CD4-positive, alpha-beta T cell treated with Interleukin-21 for 1 hour (primary cell): ENCODE measurements around the gene CHRNE.

Experiments
- DNase-seq: peaks from one replicate; pipeline ENCODE4 v3.0.0-alpha.2; 2020

Gene CHRNE

DNA sequence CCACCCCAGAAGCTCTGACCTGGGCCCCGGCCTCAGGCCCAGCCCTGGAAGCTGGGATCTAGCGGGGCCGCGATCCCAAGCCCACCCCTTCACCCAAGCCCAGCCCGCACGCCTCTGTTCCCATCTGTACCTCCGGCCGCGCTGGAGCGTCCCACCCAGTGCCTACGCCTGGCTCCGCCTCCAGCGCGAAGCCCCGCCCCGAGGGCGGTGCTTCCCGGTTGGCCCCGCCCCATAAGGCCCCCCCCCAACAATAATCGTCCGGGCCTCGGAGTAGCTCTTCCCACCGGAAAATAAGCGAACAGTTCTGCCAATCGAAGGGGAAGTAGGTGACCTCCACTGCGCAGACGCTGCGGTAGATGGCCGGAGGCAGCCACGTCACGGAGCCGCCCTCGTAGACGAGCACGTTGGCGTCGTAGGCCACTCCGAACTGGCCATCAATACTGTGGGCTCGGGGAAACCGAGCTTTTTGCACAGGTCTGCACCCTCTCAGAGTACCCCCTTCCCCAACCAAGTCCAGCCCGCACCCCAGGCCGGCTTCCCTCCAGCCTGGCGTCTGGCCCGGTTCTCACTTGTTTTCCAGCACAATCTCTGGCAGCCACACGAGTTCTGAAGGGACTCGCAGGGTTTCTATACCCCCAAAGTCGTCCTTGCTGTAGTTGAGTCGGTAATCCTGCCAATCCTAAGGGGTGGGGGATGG, 1.1 kb downstream of the CHRNE start:
- peak; percentile 46 for DNase-seq

DNA sequence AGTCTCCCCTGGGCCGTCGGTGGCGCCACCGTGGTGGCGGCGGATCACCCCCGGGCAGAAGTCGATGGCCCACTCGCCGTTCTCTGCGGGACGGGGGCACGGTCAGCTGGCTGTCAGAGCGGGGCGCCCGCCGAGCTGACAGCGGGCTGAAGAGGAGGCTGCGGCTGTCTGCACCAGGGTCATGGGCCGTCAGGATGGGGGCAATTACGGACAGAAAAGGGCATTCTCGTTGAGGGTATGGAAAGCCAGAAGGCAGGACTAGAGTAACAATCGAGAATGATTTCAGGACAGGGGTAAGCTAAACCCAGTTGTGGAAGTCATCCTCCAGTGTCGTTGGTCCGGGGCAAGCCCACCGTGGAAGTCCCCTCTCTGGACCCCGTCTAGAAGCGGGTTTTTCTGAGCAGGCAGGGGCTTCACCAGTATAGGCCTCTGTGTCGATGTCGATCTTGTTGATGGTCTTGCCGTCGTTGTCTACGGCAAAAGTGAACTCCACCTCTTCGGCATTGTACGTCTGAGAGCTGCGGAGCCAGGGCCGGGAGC, 1.7 kb downstream of the CHRNE start:
- no peak for DNase-seq

DNA sequence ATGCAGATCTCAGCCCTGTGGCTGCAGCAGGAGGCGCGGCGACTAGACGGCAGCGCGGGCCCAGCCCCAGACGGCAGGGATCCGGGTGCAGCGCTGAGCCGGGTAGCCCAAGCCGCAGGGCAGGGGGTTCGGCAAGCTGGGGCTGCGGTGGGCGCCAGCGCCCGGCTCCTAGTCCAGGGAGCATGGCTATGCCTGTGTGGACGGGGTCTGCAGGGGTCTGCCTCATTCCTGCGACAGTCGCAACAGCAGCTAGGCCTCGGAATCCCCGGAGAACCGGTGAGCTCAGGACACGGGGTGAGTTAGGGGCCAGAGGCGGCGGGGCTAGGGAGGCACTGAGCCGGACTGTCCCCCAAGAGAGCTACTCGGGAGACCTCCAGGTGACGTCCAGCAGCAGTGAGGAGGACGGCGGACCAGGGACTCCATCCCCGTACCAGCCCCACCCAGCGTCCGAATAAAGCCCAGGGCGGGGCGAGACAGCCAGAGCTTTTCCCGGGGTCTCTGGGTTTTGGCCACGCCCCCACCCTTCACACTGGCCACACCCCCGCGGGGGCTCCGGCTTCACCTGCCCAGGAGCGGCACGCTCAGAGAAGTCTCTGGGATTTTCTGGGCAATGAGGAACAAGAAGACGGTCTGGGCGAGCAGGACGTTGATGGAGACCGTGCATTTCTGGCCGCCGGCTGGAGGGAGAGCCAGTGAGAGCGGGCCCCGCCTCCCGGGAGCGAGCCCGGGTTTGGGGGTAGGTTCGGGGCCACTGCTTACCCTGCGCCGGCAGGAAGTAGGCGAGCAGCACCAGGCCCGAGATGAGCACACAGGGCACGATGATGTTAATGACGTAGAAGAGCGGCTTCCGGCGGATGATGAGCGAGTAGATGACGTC, 2.4 kb downstream of the CHRNE start:
- DNase-seq: peak; percentile 82

DNA sequence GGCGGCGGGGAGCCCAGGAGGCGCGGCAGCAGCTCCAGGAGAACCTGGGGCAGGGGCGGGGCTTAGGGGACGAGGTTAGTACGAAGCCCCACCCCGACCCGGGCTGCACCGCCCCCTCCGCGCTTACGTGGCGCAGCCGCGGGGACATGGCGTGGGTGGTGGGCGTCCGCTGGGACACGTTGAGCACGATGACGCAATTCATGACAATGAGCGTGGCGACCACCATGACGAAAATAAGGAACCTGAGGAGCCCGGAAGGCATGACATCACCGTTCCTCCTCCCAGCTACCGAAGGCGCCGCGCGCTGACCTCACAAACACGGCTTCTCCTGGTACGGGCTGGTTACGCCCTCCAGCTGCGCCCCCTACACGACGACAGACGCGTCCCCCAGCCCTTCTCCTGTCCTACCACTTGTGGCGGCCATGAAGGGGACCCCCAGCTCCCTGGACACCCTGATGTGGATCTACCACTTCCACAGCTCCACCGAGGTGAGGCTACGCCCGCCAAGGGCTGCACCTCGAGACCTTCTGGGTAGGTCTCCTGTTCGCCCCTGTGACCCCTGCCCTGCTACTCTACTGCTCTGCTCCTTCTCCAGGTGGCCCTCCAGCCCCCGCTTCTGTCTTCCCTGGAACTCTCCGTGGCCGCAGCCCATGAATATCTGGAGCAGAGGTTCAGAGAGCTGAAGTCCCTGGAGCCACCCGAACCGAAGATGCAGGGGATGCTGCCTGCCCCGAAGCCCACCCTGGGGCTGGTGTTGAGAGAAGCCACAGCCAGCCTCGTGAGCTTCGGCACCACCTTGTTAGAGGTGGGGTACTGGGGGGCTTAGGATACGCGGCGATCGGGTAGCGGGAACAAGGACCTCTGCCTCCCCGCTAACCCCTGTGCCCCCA, 3.3 kb downstream of the CHRNE start, which contains the start of gene C17orf107:
TSS of gene C17orf107 (plus strand) at position 196 of the 890 bp plus-strand sequence. CDS start at position 423, 227 bp downstream.
- DNase-seq: peak; percentile 94

DNA sequence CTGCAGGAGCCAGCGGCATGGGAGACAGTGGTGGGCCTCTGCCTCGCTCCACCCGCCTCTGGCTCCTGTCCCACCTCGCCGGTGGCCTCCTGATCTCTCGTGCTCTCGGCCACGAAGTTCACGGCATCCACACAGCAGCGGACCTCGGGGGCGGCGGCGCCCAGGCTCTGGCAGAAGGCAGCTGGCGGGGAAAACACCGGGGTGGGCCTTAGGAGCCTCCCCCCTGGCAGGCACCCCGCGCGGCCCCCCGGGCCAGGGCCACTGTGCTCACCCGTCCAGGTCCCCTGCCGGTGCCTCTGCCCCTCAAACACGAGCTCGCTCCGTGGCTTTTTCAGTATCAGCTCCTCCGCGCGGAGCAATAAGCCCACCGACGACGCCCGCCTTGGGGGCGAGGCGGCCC, 4.0 kb downstream of the CHRNE start:
- no peak for DNase-seq

DNA sequence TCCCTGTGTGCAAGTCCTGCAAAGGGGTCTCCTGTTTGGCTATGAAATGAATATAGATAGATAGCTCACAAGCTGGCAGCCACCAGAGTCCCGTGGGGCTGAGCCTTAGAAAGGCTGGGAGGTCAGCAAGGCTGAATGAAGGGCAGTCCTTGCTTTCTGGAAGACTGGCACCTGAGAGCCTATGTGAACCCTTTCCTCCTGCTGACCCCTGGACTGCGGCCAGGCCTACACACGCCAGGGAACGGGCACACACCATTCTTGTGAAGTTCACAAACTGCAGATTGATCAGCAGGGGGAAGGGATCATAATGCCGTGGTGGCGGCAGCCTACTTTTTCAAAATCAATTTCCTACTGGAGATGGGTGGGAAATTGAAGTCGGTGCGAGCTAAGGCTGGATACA, 4.5 kb downstream of the CHRNE start:
- DNase-seq: no peak

DNA sequence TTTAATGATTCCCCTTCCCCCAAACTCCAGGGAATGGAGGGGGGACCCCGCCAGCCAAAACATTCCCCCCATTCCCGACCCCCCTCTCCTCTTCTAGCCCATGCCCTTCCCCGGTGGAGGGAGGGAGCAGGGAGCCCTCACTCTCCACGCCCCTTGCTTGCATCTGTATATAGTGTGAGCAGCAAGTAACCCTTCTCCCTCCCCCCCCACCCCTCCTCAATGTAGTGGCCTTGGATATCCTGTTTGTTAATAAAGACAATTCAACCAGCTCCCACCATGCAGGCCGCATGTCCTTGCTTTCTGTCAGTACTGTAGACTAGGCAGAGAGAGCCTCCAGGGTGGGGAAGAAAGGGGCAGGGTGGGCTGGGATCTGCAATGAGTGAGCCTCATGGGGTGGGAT, 5.1 kb downstream of the CHRNE start:
- no peak for DNase-seq

DNA sequence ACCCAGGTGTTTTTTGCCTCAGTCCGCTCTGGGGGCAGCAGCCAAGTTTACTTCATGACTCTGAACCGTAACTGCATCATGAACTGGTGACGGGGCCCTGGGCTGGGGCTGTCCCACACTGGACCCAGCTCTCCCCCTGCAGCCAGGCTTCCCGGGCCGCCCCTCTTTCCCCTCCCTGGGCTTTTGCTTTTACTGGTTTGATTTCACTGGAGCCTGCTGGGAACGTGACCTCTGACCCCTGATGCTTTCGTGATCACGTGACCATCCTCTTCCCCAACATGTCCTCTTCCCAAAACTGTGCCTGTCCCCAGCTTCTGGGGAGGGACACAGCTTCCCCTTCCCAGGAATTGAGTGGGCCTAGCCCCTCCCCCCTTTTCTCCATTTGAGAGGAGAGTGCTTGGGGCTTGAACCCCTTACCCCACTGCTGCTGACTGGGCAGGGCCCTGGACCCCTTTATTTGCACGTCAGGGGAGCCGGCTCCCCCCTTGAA, 5.7 kb downstream of the CHRNE start:
- DNase-seq: no peak

DNA sequence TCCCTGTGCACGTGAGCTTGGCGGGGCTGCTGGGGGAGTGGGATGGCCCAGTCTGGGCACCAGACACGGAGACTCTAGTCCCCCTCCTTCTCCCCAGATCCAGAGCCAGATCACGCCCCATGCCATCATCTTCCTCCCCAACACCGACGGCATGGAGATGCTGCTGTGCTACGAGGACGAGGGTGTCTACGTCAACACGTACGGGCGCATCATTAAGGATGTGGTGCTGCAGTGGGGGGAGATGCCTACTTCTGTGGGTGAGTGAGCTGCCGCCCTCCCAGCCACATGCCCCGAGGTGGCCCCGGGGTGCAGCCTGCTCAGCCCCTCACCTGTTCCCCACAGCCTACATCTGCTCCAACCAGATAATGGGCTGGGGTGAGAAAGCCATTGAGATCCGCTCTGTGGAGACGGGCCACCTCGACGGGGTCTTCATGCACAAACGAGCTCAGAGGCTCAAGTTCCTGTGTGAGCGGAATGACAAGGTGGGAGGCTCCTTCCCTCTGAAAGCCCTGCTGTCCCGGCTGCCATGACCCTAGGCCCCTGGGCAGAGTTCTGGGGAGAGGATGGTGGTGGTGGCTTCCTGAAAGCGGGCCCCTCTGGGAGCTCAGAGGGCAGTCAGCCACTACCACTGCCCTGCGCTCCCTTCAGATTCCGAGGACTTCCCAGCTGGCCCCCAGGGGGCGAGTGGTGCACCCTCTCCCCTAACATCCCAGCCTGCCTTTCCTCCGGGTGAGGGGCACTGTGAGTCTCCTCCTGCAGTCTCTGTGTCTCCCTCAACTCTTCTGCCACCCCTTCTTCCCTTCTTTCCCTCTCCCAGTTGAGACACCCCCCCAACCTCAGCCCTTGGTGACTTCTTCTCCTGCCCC, 6.3 kb downstream of the CHRNE start:
- DNase-seq: no peak

DNA sequence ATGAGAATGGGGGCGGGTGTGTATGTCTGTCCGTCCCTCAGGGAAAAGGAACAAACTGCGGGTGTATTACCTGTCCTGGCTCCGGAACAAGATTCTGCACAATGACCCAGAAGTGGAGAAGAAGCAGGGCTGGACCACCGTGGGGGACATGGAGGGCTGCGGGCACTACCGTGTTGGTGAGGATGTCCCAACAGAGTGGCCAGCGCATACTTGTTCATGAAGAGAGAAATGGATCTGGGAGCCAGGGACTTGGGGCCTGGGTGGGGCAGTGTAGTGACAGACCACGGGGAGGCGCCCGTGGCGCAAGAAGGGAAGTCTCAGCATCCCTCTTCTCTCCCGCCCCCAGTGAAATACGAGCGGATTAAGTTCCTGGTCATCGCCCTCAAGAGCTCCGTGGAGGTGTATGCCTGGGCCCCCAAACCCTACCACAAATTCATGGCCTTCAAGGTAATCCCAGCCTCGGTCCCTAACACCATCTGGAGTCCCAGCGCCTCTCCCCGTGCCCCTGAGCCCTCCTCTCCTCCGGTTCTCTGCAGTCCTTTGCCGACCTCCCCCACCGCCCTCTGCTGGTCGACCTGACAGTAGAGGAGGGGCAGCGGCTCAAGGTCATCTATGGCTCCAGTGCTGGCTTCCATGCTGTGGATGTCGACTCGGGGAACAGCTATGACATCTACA, 7.1 kb downstream of the CHRNE start:
- no peak for DNase-seq

DNA sequence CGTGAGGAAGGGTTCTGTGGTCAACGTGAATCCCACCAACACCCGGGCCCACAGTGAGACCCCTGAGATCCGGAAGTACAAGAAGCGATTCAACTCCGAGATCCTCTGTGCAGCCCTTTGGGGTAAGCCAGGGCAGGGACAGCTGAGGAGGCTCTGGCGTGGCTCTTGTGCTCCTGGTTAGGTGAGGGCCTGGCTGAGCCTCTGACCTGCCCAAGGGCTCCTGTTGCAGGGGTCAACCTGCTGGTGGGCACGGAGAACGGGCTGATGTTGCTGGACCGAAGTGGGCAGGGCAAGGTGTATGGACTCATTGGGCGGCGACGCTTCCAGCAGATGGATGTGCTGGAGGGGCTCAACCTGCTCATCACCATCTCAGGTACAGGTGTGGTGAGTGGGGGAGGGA, 7.8 kb downstream of the CHRNE start:
- no peak for DNase-seq

DNA sequence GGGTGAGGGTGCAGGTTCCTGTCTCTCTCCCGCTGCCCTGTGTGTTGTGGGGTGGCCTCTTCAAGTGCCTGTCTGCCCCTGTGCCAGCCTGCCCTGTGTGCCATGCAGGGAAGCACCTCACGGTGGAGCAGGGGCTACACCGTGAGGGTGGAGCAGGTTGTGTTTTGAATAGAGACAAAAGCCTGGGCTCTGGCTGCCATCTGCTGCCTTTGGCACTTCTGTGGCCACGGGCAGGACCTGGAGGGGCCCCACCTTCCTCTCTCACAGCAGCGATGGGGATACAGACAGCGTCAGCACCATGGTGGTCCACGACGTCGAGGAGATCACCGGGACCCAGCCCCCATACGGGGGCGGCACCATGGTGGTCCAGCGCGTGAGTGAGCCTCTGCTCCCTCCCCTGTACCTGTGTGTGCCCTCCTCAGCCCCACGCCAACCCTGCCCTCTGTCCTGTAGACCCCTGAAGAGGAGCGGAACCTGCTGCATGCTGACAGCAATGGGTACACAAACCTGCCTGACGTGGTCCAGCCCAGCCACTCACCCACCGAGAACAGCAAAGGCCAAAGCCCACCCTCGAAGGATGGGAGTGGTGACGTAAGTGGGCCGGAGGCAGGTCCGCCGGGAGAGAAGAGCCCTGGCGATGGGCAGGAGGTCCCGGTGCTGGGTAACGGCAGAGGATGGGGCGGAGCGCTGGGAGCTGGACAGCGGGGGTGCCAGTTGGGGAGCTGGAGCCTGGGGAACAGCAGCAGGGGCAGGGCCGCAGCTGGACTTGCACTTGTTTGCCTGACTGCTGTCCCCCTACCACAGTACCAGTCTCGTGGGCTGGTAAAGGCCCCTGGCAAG, 9.0 kb downstream of the CHRNE start:
- no peak for DNase-seq

DNA sequence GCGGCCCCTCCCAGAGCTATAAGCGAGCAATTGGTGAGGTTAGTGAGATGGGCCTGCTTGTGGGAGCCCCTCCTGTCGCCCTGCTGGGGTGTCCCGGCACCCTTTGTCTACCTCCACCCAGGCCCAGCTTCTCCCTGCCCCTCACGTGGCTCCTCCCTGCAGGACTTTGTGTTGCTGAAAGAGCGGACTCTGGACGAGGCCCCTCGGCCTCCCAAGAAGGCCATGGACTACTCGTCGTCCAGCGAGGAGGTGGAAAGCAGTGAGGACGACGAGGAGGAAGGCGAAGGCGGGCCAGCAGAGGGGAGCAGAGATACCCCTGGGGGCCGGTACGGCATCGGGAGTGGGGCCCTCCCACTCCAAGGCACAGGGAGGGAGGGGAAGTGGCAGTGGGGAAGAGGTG, 9.6 kb downstream of the CHRNE start:
- DNase-seq: no peak

DNA sequence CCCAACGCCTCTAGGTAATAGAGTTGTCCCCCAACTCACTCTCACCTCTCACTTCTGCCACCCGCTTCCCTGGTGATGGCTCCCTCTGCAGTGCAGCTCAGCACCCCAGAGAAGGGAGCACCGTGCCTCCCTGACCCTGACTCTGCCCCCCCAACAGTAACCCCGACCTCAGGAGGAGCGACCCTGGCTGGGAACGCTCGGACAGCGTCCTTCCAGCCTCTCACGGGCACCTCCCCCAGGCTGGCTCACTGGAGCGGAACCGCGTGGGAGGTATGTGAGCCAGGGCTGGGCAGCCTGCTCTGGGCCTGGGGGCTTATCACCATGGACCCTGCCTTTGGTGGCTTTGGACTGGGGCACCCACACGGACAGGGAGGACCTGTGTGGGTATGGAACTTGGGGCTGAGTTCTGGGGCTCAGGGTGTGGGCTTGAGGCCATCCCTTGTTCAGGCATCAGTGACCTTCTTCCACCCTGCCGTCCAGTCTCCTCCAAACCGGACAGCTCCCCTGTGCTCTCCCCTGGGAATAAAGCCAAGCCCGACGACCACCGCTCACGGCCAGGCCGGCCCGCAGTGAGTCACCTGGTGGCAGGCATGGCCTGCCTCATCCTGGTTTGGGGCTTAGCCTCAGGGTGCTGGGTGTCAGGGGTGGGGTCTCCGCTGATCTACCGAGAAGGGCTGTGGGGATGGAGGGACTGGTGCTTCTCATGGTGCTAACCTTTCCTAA, 10.2 kb downstream of the CHRNE start:
- no peak for DNase-seq

DNA sequence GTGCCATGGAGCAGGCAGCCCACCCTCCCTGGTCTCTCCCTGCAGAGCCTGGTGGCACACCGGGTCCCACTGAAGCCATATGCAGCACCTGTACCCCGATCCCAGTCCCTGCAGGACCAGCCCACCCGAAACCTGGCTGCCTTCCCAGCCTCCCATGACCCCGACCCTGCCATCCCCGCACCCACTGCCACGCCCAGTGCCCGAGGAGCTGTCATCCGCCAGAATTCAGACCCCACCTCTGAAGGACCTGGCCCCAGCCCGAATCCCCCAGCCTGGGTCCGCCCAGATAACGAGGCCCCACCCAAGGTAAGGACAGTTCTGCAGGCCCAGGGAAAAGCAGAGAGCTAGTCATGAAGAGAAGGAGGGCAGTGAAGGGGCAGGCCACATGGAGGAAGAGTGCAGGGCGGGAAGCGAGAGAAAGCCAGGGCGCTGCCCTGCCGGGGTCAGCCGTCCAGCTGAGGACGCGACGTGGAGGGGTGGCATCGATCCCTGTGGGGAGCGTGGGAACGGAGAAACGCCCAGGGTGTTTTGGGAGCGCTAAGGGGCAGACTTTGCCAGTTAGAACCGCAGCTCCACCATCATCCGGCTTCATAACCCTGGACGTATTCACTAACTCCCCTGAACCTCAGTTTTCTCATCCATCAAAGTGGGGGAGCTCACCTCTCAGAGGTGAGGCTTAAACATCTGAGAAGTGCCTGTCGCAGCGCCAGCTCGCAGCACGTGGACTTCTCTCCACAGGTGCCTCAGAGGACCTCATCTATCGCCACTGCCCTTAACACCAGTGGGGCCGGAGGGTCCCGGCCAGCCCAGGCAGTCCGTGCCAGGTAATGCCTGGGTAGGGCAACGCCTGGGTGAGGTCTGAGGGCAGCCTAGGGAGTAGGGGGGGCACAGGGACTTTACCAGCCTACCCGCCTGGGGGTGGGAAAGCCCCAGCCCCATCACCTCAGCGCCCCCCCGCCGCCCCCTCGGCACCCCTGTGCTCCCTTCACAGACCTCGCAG, 11.2 kb downstream of the CHRNE start:
- no peak for DNase-seq

DNA sequence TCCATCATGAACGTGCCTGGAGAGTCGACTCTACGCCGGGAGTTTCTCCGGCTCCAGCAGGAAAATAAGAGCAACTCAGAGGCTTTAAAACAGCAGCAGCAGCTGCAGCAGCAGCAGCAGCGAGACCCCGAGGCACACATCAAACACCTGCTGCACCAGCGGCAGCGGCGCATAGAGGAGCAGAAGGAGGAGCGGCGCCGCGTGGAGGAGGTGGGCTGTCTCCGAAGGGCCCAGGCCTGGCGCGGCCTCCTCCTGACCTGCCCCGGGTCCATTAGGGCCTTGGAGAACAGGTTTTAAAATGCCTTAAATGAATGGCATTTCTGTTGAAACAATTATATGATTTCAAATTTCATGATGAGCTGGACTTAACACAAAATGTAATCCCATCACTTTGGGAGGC, 15.3 kb downstream of the CHRNE start:
- no peak for DNase-seq

DNA sequence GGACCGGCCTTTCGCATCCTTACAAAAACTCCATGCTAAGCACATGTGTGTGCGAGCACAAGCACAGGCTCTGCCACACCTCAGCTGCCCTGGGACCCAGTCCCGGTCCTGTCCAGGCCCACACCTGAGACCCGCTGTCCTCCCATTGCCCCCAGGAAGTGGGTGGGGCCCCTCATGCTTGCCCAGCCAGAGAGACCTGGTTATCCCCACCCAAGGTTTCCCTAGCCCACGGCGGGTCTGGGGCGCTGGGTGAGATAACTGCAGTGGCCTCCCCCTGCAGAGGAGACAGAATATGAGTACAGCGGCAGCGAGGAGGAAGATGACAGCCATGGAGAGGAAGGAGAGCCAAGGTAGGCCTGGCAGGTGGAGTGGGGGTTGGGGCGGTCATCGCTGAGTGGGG, 16.1 kb downstream of the CHRNE start:
- DNase-seq: no peak

DNA sequence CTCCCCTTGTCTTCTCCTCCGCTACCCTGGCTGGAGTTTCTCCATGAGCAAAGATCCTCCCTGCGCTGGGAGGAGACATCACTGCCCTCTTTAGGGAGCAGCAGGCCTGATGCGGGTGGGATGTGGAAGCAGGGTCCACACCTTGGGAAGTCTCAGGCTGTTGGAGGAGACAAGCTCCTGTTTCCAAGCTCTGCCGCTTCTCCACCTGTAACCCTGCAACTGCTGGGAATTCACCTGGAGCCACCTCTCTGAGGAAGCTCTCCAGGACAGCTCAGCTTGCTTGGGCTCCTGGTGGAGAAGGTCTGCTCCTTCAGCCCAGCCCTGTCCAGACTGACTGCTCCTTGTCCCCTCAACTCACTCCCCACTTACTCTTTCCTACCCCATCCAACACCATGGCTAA, 18.4 kb downstream of the CHRNE start:
- DNase-seq: no peak
